ENCODE measurements around the gene SCN2A.

The SCN2A gene

GRCh38 chr2:165219481-165219880 lies 19.7 kb upstream of the SCN2A start:
- WGBS, 2 donors (ENCODE audit: extremely low coverage in 2 of 2, insufficient read length in 2 of 2, insufficient replicate concordance in 1 of 2), result no CpG with 5 or more reads among the region's 3 CpGs
- DNase-seq (ENCODE audit: low spot score), result no peak

GRCh38 chr2:165224941-165225340 lies 14.3 kb upstream of the SCN2A start:
- Histone ChIP-seq H3K23ac (ENCODE audit: low read depth, low read length, poor library complexity) (no peak overlapping the region), H3K79me1 (ENCODE audit: low read depth, low read length) (no peaks in the 10 kb centered on the region)
- WGBS, 2 donors (ENCODE audit: extremely low coverage in 2 of 2, insufficient read length in 2 of 2, insufficient replicate concordance in 1 of 2), result no CpG with 5 or more reads among the region's 1 CpG

More at GRCh38 chr2:165219481-165219880, 19.7 kb upstream of the SCN2A start:
- Histone ChIP-seq H4K91ac (ENCODE audit: low read depth, low read length, poor library complexity) (no peak overlapping the region), H3K18ac (ENCODE audit: low read length) (no peak overlapping the region), H3K4me1 (ENCODE audit: control insufficient read depth in 2 of 2, insufficient read depth in 1 of 2, low read depth in 1 of 2, low read length in 2 of 2) (peaks cover 0 to 5% of the 10 kb centered on the region in 2 donors), H3K36me3 (replicated peaks in 1 of 2; ENCODE audit: control insufficient read depth in 2 of 2, insufficient read depth in 2 of 2, low read length in 2 of 2) (no peaks in the 10 kb centered on the region), H2BK15ac (ENCODE audit: low read length) (no peak overlapping the region), H3K4me3 (ENCODE audit: low read length in 2 of 2) (no peak overlapping the region), H2AK5ac (ENCODE audit: low read depth, low read length) (no peak overlapping the region), H2BK5ac (ENCODE audit: low read length) (no peak overlapping the region), H3K4me2 (ENCODE audit: insufficient read depth, low read length, poor library complexity, severe bottlenecking) (no peak overlapping the region), H4K8ac (ENCODE audit: low read depth, low read length) (no peak overlapping the region), H2AFZ (ENCODE audit: low read length) (peak overlapping the region; percentile 60), H3K14ac (ENCODE audit: low read length) (no peak overlapping the region), H3K27me3 (ENCODE audit: control insufficient read depth in 3 of 3, insufficient read depth in 3 of 3, low read depth in 1 of 3, low read length in 3 of 3) (no peaks in the 10 kb centered on the region), H3K9ac (ENCODE audit: low read depth, low read length, poor library complexity) (no peak overlapping the region), H3K9me3 (replicated peaks in 1 of 2; ENCODE audit: control insufficient read depth in 2 of 2, insufficient read depth in 1 of 2, low read depth in 1 of 2, low read length in 2 of 2) (peaks cover 0 to 2% of the 10 kb centered on the region in 2 donors), H2BK12ac (ENCODE audit: low read length) (no peak overlapping the region), H3K4ac (ENCODE audit: low read length) (no peak overlapping the region), H3K27ac (replicated peaks; ENCODE audit: low read length) (no peak overlapping the region), H3K23ac (ENCODE audit: low read depth, low read length, poor library complexity) (no peak overlapping the region), H3K79me1 (ENCODE audit: low read depth, low read length) (no peaks in the 10 kb centered on the region), H2BK120ac (ENCODE audit: low read depth, low read length) (no peak overlapping the region)

GRCh38 chr2:165227571-165227970 lies 11.6 kb upstream of the SCN2A start:
- Histone ChIP-seq H3K18ac (ENCODE audit: low read length) (no peak overlapping the region), H4K8ac (ENCODE audit: low read depth, low read length) (no peak overlapping the region), H3K4me3 (ENCODE audit: low read length in 2 of 2) (no peak overlapping the region), H3K9ac (ENCODE audit: low read depth, low read length, poor library complexity) (no peak overlapping the region), H3K23ac (ENCODE audit: low read depth, low read length, poor library complexity) (no peak overlapping the region), H2BK15ac (ENCODE audit: low read length) (no peak overlapping the region), H2AFZ (ENCODE audit: low read length) (no peak overlapping the region), H3K4ac (ENCODE audit: low read length) (no peak overlapping the region), H3K79me1 (ENCODE audit: low read depth, low read length) (no peaks in the 10 kb centered on the region), H3K27me3 (ENCODE audit: control insufficient read depth in 3 of 3, insufficient read depth in 3 of 3, low read depth in 1 of 3, low read length in 3 of 3) (no peaks in the 10 kb centered on the region), H2AK5ac (ENCODE audit: low read depth, low read length) (no peak overlapping the region), H3K4me1 (ENCODE audit: control insufficient read depth in 2 of 2, insufficient read depth in 1 of 2, low read depth in 1 of 2, low read length in 2 of 2) (no peaks in the 10 kb centered on the region), H3K9me3 (replicated peaks in 1 of 2; ENCODE audit: control insufficient read depth in 2 of 2, insufficient read depth in 1 of 2, low read depth in 1 of 2, low read length in 2 of 2) (no peaks in the 10 kb centered on the region), H3K27ac (replicated peaks; ENCODE audit: low read length) (no peak overlapping the region), H3K14ac (ENCODE audit: low read length) (no peak overlapping the region), H3K36me3 (replicated peaks in 1 of 2; ENCODE audit: control insufficient read depth in 2 of 2, insufficient read depth in 2 of 2, low read length in 2 of 2) (no peaks in the 10 kb centered on the region), H4K91ac (ENCODE audit: low read depth, low read length, poor library complexity) (no peak overlapping the region), H2BK120ac (ENCODE audit: low read depth, low read length) (no peak overlapping the region), H3K4me2 (ENCODE audit: insufficient read depth, low read length, poor library complexity, severe bottlenecking) (no peak overlapping the region), H2BK5ac (ENCODE audit: low read length) (no peak overlapping the region), H2BK12ac (ENCODE audit: low read length) (no peak overlapping the region)
- no peak for DNase-seq (ENCODE audit: low spot score)
- WGBS, 2 donors (ENCODE audit: extremely low coverage in 2 of 2, insufficient read length in 2 of 2, insufficient replicate concordance in 1 of 2), result no CpG with 5 or more reads among the region's 1 CpG

More at GRCh38 chr2:165224941-165225340, 14.3 kb upstream of the SCN2A start:
- Histone ChIP-seq H2AFZ (ENCODE audit: low read length) (no peak overlapping the region), H2BK120ac (ENCODE audit: low read depth, low read length) (no peak overlapping the region), H3K36me3 (replicated peaks in 1 of 2; ENCODE audit: control insufficient read depth in 2 of 2, insufficient read depth in 2 of 2, low read length in 2 of 2) (no peaks in the 10 kb centered on the region), H3K4me1 (ENCODE audit: control insufficient read depth in 2 of 2, insufficient read depth in 1 of 2, low read depth in 1 of 2, low read length in 2 of 2) (no peaks in the 10 kb centered on the region), H4K8ac (ENCODE audit: low read depth, low read length) (no peak overlapping the region), H4K91ac (ENCODE audit: low read depth, low read length, poor library complexity) (no peak overlapping the region), H3K4me2 (ENCODE audit: insufficient read depth, low read length, poor library complexity, severe bottlenecking) (no peak overlapping the region), H3K27me3 (ENCODE audit: control insufficient read depth in 3 of 3, insufficient read depth in 3 of 3, low read depth in 1 of 3, low read length in 3 of 3) (no peaks in the 10 kb centered on the region), H3K14ac (ENCODE audit: low read length) (no peak overlapping the region), H2BK15ac (ENCODE audit: low read length) (no peak overlapping the region), H2BK5ac (ENCODE audit: low read length) (no peak overlapping the region), H2BK12ac (ENCODE audit: low read length) (no peak overlapping the region), H3K18ac (ENCODE audit: low read length) (no peak overlapping the region), H3K9ac (ENCODE audit: low read depth, low read length, poor library complexity) (no peak overlapping the region), H3K9me3 (replicated peaks in 1 of 2; ENCODE audit: control insufficient read depth in 2 of 2, insufficient read depth in 1 of 2, low read depth in 1 of 2, low read length in 2 of 2) (no peaks in the 10 kb centered on the region), H3K4ac (ENCODE audit: low read length) (no peak overlapping the region), H3K27ac (replicated peaks; ENCODE audit: low read length) (no peak overlapping the region), H3K4me3 (ENCODE audit: low read length in 2 of 2) (no peak overlapping the region), H2AK5ac (ENCODE audit: low read depth, low read length) (no peak overlapping the region)
- no peak for DNase-seq (ENCODE audit: low spot score)

- H3K4me3 ChIP-seq (ENCODE audit: low read length in 2 of 2), result no peak overlapping the region
- no peak overlapping the region for H3K23ac ChIP-seq (ENCODE audit: low read depth, low read length, poor library complexity)
- no peak overlapping the region for H2BK15ac ChIP-seq (ENCODE audit: low read length)
- no peaks in the 10 kb centered on the region for H3K9me3 ChIP-seq (replicated peaks in 1 of 2; ENCODE audit: control insufficient read depth in 2 of 2, insufficient read depth in 1 of 2, low read depth in 1 of 2, low read length in 2 of 2)
- H3K4me1 ChIP-seq (ENCODE audit: control insufficient read depth in 2 of 2, insufficient read depth in 1 of 2, low read depth in 1 of 2, low read length in 2 of 2), result no peaks in the 10 kb centered on the region
- no peaks in the 10 kb centered on the region for H3K36me3 ChIP-seq (replicated peaks in 1 of 2; ENCODE audit: control insufficient read depth in 2 of 2, insufficient read depth in 2 of 2, low read length in 2 of 2)
- no peak overlapping the region for H2BK5ac ChIP-seq (ENCODE audit: low read length)
- no peak for DNase-seq (ENCODE audit: low spot score)
- H2AK5ac ChIP-seq (ENCODE audit: low read depth, low read length), result no peak overlapping the region
- no CpG with 5 or more reads among the region's 2 CpGs for WGBS, 2 donors (ENCODE audit: extremely low coverage in 2 of 2, insufficient read length in 2 of 2, insufficient replicate concordance in 1 of 2)
- H2AFZ ChIP-seq (ENCODE audit: low read length), result no peak overlapping the region
- H3K4ac ChIP-seq (ENCODE audit: low read length), result no peak overlapping the region
- no peaks in the 10 kb centered on the region for H3K79me1 ChIP-seq (ENCODE audit: low read depth, low read length)
- no peak overlapping the region for H3K14ac ChIP-seq (ENCODE audit: low read length)
- H3K4me2 ChIP-seq (ENCODE audit: insufficient read depth, low read length, poor library complexity, severe bottlenecking), result no peak overlapping the region
- H3K9ac ChIP-seq (ENCODE audit: low read depth, low read length, poor library complexity), result no peak overlapping the region
- no peak overlapping the region for H2BK120ac ChIP-seq (ENCODE audit: low read depth, low read length)
- no peak overlapping the region for H3K27ac ChIP-seq (replicated peaks; ENCODE audit: low read length)
- no peak overlapping the region for H4K8ac ChIP-seq (ENCODE audit: low read depth, low read length)
- no peak overlapping the region for H3K18ac ChIP-seq (ENCODE audit: low read length)
- no peak overlapping the region for H2BK12ac ChIP-seq (ENCODE audit: low read length)
- peaks cover 0 to 4% (median 0%) of the 10 kb centered on the region in 3 experiments for H3K27me3 ChIP-seq (ENCODE audit: control insufficient read depth in 3 of 3, insufficient read depth in 3 of 3, low read depth in 1 of 3, low read length in 3 of 3)
- no peak overlapping the region for H4K91ac ChIP-seq (ENCODE audit: low read depth, low read length, poor library complexity)
These were observed 2.2 kb upstream of the SCN2A start for GRCh38 chr2:165237056-165237455.
